GM19372 (cell line): ENCODE data around the gene PTPN5.

ENCODE experiments used
- ATAC-seq: cut with Tn5 transposase; IDR thresholded peaks from one replicate; pipeline ENCODE4 v1.9.1; 2021; ENCODE audit warnings: mild to moderate bottlenecking, low read depth, moderate library complexity; ENCODE audit not compliant: unreplicated experiment

The PTPN5 gene

DNA sequence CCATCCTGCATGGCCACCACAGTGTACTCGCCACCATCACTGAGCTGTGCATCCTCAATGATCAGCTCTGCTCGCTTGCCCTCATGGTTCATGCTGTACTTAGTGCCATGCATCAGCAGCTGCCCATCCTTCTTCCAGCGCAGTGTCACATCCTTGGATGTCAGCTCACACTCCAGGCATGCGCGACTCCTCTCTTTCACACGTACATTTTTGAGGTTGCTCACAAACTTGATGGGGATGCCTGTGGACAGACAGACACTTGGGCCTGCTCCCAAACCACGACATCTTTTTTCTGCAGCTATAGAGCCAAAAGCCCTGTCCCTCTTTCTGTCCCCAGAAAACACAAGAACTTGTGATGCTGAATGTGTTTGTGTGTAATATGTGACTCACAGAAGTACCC lies 76.1 kb downstream of the PTPN5 start:
- no peak for ATAC-seq

DNA sequence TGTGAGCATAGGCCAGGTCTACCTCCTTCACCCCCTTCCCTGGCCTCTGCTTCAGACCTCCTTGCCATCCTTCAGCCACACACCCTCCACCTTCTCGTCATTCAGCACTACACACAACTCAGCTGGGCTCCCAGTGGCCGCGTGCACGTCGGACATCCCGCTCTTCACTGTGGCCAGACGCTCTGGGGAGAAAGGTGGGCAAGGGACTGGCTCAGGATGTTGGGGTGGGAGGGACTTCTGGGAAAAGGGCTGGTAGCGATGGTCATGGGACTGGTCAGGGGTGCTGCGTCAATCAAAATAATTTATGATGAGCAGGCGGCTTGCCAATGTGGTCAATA lies 77.2 kb downstream of the PTPN5 start:
- no peak for ATAC-seq

DNA sequence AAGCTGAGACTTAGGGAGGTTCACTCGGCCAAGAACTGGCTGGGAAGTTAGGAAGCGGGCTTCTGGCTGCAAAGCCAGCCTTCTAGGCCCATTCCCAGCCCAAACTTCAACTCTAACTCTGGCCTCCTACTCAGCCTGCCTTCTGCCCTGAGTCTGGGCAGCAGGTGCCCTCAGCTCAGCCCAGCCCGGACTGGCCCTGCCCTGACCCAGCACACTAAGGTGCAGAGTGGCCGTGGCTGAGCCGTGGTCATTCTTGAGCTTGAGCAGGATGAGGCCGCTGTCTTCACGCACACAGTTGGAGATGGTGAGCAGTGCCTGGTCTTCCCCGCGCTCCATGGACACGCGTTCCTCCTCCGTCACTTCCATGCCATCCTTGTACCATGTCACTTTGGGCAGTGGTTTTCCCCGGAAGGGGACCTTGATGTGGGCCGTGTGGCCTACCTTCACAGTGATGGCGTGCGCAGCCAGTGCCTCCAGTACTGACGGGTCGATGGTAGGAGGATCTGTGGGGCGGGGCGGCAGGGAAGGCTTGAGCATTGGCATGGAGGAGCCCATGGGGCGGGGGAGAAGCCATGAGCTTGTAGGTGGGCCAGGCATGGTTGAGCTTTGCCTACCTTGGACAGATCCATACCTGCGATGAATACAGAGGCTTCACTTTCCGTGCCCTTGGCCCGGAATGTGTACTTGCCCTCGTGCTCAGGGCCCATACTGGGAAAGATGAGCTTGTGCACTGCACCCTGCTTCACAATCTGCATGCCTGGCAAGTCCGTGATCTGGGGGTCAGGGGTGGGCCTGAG lies 77.8 kb downstream of the PTPN5 start:
- no peak for ATAC-seq

DNA sequence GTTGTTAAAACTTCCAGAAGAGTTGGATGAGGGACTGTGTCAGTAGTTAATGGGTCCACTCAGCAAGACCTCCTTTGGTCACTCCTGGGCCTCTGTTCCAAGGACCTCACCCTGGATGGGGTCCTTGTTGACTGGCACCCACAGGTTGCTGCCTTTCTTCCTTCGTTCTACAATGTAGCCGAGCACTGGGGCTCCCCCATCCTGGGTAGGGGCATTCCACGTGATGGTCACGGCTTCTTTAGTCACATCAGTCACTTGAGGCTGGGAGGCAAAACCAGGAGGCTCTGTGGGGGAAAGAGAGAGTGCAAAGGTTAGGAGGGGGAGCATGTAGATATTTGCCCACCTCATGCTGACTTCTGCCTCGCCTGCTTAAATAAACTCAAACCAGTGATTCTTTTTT lies 81.1 kb downstream of the PTPN5 start:
- ATAC-seq = no peak

DNA sequence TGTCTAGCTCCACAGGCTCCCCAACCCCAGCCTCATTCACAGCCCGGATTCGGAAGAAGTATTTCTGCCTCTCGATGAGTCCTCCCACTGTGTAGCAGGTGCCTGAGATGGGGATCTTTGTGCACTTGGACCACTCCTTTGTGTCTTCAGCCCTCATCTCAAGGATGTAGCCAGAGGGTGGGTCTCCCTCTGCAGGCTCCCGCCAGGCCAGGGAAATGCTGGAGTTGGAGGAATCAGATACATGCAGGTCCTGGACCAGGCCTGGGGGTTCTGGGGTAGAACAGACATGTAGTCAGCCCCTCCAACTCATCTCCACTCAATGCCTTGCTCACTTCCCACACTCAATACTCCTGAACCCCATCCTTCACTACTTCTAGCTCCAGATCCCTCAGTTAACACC lies 82.2 kb downstream of the PTPN5 start:
- ATAC-seq = no peak

DNA sequence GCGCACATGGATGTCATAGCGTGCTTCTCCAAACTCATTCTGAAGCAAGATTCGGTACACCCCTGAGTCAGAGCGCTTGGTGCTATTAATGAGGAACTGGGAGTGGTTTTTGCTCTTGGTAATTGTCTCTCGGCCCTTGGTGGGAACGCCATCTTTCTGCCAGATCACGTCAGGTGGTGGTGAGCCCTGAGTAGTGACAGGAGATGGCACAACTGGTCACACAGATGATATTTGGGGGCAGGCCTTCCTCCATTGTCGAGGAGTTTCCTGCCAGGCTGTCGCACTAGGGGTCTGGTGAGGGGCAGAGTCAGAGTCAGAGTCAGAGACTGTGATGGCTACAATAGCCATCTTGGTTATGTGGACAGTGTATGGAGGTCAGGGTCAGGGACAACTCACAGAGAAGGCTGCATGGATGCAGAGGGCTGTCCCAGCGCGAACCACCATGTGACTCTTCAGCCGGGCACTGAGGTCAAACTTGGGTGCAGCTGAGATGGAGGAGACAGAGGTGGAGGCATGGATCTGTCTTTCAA lies 83.7 kb downstream of the PTPN5 start:
- no peak for ATAC-seq

DNA sequence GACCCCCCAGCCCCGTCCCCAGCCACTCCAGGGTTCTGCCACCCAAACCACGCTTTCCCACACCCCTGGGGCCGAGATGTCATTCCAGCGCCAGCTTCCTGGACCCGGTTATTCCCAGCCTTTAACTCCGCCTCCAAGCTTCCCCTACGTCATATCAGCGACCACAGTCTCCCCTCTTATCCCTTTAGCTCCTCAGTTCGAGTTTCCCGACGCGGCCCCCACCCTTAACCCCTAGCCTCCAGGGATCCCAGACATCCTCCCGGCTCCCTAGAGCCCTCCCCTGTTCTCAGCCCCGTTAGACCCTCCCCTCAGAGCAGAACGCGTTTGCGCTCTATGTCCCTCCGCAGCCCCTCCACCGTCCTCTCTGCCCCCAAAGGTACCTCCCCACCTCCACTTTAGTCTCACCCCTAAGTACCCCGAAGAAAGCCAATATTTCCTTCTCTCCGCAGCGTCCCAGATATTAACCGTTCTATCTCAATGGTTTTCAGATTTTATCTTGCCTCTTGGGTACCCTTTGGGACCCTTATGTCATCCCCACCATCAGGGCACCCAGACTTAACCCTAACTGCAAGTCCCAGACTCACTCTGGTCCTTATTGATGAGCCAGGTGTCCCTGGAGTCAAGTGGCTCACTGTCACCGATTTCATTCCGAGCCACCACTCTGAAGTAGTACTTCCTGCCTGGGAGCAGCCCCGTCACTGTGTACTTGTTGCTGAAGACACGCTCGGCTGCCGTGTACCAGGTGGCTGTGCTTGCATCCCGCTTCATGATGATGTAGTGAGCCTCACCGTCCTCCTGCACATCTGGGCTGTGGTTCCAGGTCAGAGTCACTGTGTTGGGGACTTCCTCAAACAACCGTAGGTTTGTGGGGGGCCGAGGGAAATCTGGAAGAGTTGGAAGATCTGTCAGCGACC lies 85.0 kb downstream of the PTPN5 start:
- no peak for ATAC-seq

DNA sequence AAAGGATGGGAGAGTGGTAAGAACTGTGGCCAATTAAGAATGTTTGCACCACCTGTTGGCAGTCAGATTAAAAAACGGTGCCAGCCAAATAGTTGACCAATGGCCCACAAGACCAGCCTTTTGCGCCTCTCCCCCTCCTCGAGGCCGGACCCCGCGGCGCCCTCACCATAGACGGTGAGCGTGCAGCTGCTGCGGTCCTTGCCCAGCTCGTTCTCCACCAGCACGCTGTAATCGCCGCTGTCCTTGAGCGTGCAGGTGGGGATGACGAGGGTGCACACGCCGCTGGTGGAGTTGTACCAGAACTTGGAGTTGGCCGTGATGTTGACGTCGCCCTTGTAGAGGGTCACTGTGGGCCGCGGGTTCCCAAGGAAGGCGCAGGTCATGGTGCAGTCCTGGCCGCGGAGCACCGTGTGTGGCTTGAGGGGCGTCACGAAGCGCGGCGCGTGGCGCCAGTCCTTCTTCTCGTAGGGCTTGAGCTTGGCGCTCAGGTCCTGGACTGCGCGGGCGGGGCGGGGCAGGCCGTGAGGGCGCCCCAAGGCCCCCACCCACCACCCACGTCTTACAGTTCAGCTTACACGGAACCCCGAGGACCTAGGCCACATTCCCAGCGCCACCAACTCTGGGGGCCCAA lies 85.8 kb downstream of the PTPN5 start:
- ATAC-seq = no peak

DNA sequence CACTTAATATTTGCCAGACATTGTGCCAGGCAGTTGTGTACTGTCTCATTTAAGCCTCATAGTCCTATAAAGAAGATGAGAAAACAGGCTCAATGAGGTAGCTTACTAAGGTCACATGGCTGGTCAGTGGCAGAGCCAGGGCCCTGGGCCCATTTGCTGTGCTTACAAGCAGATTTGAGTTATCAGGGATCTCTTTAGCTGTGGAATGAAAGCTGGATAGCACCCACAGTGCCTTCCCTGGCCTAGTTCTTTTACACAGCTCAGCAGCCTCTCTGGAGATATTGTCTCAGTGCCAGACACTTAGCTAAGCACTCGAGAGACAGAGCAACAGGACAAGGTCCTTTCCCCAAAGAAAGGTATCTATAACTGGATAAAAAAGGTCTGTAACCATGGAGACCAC lies 86.9 kb downstream of the PTPN5 start:
- no peak for ATAC-seq

DNA sequence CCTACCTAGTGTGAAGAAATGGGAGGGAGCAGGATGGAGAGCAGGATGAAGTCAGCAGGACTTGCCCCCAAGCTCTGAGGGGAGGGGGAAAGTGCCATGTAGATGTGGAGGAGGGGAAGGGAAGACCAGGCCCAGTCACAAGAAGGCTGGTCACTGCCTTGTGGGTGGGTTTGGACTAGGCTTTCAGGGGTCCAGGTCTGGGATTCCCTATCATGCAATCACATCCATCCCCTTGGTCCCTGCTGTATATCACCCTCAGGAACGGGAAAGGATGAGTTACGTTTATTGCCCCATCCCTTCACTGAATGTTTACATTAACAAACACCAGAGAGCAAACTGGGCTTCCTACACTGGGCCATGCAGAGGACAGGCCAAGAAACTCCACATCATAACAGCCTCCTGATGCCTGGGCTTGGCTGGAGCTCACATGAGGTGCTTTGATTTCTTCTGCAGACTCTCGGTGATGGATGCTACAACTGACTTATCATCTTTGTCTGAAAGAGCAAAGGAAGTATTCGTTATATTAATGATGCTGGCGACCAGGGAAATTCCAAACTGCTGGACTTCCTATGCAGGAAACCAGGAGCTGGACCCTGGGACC lies 87.5 kb downstream of the PTPN5 start:
- ATAC-seq = no peak

DNA sequence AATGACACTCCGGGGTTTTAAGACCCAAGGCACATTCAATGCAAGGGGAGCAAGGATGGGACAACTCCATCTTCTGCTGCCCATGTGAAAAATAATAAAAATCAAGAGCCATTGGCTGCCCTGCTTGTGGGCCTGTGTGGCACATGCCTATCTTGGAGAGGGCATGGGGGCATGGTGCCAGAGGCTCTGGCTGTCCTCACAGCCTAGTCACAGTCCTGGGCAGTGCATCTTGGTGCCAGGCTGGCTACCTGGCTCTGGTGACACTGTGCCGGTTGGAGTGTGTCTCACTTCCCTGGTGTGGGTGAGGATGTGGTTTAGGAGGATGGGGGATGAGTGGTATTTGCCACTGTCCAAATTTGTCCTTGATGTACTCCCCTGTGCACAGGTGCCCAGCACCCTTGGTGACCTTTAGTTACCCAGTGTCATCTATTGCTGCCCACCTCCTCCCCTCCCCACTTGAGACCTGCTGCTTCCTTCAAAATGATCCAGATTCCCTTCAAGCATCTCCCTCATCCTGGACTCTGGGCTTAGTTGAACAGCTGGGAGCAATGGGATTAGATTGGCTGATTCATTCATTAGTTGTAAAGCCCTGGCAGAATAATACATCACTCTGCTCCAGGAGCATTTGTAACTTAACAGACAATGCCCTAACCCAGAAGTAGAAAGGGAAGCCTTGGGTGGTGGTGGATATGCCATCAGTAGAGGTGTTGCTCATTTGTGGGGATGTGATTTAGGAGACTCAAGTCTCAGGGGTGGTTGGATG lies 88.4 kb downstream of the PTPN5 start:
- no peak for ATAC-seq

DNA sequence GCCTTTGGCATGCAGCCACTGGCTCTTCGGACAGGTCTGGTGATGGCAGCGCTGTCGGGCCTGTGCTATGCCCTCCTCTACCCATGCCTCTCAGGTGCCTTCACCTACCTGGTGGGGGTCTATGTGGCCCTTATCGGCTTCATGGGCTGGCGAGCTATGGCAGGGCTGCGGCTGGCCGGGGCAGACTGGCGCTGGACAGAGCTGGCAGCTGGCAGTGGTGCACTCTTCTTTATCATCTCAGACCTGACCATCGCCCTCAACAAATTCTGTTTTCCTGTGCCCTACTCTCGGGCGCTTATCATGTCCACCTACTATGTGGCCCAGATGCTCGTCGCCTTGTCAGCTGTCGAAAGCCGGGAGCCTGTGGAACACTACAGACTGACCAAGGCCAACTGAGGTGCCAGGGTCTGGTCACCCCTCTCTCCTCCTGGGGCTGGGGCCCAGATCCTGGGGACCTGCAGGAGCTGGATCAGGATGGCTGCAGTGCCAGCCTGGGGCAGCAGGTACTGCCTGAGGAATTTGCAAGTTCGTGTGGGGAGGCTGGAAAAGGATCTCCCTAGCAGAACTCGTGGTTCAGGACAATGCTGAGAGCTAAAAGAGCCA lies 89.9 kb downstream of the PTPN5 start:
- ATAC-seq = no peak

DNA sequence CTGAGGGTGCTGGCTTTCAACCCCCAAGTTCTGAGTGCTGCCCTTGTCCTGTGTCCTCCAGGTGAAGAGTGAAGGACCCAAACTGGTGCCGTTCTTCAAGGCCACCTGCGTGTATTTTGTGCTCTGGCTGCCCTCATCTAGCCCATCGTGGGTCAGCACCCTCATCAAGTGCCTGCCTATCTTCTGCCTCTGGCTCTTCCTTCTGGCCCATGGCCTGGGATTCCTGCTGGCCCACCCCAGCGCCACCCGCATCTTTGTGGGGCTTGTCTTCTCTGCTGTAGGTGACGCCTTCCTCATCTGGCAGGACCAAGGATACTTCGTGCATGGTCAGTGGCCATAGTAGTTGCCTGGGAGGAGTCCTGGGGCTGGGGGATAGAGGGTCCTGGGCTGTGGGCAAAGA lies 90.7 kb downstream of the PTPN5 start:
- ATAC-seq = no peak

DNA sequence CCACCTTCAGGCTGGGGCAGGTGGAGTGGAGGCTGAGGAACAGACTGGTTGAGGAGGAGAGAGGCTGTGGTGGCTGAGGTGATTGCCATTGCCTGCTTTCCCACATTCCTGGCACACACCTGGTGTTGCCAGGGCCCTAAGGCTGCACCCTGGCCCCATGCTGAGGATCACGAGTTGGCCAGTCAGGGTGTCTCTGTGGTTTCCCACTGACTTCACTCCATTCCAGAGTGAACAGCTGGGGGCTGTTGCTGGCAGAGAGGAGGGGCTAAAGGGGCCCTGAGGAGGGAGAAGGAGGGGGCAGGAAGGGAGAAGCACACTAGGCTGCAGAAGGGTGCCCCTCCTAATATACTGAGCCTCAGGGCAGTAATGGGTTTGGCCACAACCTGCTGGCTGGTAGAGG lies 91.2 kb downstream of the PTPN5 start:
- ATAC-seq = no peak

DNA sequence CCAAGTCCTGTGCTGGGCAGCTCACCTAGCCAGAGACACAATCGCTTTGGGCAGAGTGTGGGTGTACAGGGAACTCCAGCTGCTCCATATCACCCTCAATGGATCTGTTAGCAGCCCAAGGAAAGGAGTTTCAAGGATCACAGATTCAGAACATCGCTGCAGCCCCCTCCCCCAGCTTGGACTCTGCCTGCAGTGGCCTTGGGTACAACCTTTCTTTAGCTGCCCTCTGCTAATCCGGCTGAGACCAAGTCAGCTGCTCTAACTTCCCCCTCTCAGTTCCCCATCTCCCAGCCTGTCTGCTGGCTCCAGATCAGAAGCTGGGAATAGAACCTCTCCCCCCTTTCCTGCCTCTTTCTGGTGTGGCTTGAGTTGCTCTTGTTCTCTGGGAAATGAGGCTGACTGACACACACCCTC lies 91.7 kb downstream of the PTPN5 start:
- ATAC-seq = no peak

DNA sequence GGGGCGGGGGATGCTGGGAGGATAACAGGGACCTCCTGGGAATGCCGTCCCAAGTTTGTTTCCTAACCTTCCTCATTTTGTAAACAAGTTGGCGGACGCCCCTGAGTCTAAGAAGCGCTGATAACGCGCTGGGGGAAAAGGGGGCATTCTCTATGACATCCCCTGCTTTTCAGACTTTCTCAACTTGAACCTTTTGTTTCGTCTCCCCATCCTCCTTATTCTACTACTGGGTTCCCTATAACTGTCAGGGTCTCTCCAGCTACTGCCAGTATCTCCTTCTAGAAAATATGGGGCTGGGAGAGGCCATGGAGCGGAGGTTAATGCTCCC lies 92.4 kb downstream of the PTPN5 start:
- ATAC-seq = no peak

DNA sequence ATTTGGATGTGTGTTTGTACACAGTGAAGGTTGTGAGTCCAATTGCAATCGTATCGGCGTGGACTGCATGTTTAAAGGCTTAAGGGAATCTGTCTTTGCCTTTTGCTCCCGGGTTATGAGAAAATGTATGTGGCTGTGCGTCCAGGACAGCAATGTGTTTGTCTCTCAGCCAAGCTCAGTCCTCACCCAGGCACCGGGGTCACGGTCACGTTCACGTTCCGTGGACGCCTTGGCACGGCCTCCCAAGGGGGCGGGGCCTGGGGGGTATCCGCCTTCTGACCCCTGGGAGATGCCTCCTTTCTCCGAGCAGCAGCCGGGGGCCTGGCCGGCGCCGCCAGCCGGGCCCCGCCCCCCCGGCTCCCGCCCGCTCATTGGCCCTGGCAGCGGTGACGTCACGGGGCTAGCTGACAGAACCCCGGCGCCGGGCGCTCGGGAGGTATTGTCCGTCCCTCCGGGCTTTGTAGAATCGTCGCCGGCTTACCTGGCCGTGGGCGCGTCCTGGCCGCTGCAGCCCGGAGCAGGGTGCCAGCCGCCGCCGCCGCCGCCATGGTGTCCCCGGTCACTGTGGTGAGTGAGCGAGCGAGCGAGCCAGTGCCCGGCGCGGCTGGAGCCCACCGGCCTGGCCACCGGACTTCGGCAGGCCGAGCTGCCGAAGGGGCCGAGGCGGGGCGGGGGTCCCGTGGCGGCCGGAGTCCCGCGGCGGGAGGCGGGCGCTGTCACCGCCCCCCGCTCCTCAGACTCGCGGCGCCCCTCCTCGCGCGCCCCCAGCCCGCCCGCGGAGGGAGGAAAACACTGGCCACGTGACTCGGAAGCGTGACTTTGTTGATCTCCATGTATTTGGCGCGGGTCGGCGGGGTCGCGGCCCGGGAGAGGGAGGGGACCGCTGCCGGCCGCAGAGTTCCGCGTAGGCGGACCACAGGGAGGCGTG lies 93.0 kb downstream of the PTPN5 start, which contains the start of gene TMEM86A:
Gene TMEM86A (plus strand): TSS at position 439 of the 928 bp plus-strand sequence. CDS start 108 bp downstream, at position 547.
- peak; percentile 95 for ATAC-seq

DNA sequence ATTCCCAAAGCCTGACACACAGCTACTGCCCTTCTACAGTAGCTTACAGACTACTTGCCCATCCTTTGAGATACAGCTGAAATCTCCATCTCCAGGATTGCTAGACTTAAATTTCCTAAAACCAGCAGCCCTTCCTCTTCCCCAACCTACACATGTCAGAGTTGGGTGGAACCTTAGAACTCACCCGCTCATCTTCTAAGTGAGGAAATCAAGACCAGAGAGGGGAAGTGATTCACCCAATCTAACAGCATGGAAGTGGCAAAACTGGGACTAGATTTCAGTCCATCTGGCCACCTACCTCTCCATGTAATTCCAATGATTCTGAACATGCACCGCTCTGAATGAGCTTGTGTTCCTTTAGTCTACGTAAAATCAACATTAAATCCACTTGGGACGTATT lies 94.0 kb downstream of the PTPN5 start:
- no peak for ATAC-seq
